Activated B cell treated with CpG ODN at 0.5 μM for 24 hours (primary cell): ENCODE results near the gene RFT1. TPM values are rescaled to one million over a fixed set of nuclear protein-coding genes. Genes with fewer than 3 reads are reported as not detected.

Experiments used
- ATAC-seq: fragments of 200-7000 bp; cut with Tn5 transposase; one replicate; pipeline ENCODE4 v1.10.0; 2021; ENCODE audit warnings: low read depth, mild to moderate bottlenecking, moderate library complexity
- CTCF ChIA-PET: fragments of 350-600 bp; sonication (Branson Sonifier 250); formaldehyde crosslinking; loops from one replicate; lab custom pipeline; 2021; ENCODE audit warnings: antibody characterized with exemption; lab: Charles Lee
- POLR2A ChIA-PET: fragments of 350-600 bp; sonication (Branson Sonifier 250); formaldehyde crosslinking; loops from one replicate; lab custom pipeline; 2021; ENCODE audit warnings: antibody characterized with exemption; lab: Charles Lee
- DNase-seq: peaks from one replicate; pipeline ENCODE4 v3.0.0; 2022
- H3K27ac Mint-ChIP-seq: one replicate; pipeline ENCODE4 v1.8.0; 2020; ENCODE audit warnings: mixed read lengths
- H3K27me3 Mint-ChIP-seq: one replicate; pipeline ENCODE4 v1.8.0; 2021; ENCODE audit warnings: mixed read lengths
- H3K36me3 Mint-ChIP-seq: one replicate; pipeline ENCODE4 v1.8.0; 2021; ENCODE audit warnings: low read depth, mixed read lengths
- H3K4me1 Mint-ChIP-seq: one replicate; pipeline ENCODE4 v1.8.0; 2021; ENCODE audit warnings: mixed read lengths
- H3K4me3 Mint-ChIP-seq: one replicate; pipeline ENCODE4 v1.8.0; 2020; ENCODE audit warnings: mild to moderate bottlenecking, mixed read lengths
- H3K9me3 Mint-ChIP-seq: one replicate; pipeline ENCODE4 v1.8.0; 2020; ENCODE audit warnings: mixed read lengths
- CTCF ChIP-seq: fragments of 200-600 bp; IDR thresholded peaks from one replicate; pipeline ENCODE4 v1.8.0; 2022; ENCODE audit warnings: antibody characterized with exemption, mild to moderate bottlenecking
- intact Hi-C: fragments of 100-400 bp; cut with micrococcal nuclease; formaldehyde crosslinking; loops from one replicate; pipeline ENCODE4 v1.15.1; 2024
- total RNA-seq: library from RNA; stranded (reverse); gene quantifications from 2 replicates; pipeline ENCODE4 v1.2.3, GENCODE V29; 2022

Gene RFT1
- total RNA-seq, 1 donor from 2014 or later, result 23.6 TPM

- no peak for ATAC-seq
- CTCF ChIA-PET, result no interaction called here
- POLR2A ChIA-PET, result no interaction called here
- Mint-ChIP-seq H3K27me3 (no peaks in the 10 kb centered on the region), H3K27ac (peak overlapping the region; percentile 12), H3K4me3 (no peak overlapping the region), H3K9me3 (no peaks in the 10 kb centered on the region), H3K36me3 (peaks cover 25% of the 10 kb centered on the region), H3K4me1 (no peaks in the 10 kb centered on the region)
- intact Hi-C loops, result no loop called here
- no peak for TF ChIP-seq CTCF
- DNase-seq, result no peak
Measured at GRCh38 chr3:53084310-53085001, 45.8 kb downstream of the RFT1 start.

GRCh38 chr3:53083949-53084309 is 46.3 kb downstream of the RFT1 start:
- Mint-ChIP-seq H3K4me1 (no peaks in the 10 kb centered on the region), H3K27ac (no peak overlapping the region), H3K4me3 (no peak overlapping the region), H3K27me3 (no peaks in the 10 kb centered on the region), H3K36me3 (peaks cover 22% of the 10 kb centered on the region), H3K9me3 (no peaks in the 10 kb centered on the region)
- ChIA-PET CTCF (no interaction called here), POLR2A (no interaction called here)
- intact Hi-C loops, result no loop called here
- ATAC-seq (no peak), DNase-seq (no peak)
- TF ChIP-seq CTCF, result no peak

GRCh38 chr3:53083521-53083920 is 46.7 kb downstream of the RFT1 start:
- Mint-ChIP-seq H3K27ac (no peak overlapping the region), H3K36me3 (peaks cover 21% of the 10 kb centered on the region), H3K4me3 (no peak overlapping the region), H3K27me3 (no peaks in the 10 kb centered on the region), H3K9me3 (no peaks in the 10 kb centered on the region), H3K4me1 (no peaks in the 10 kb centered on the region)
- ChIA-PET CTCF (no interaction called here), POLR2A (no interaction called here)
- no peak for ATAC-seq
- intact Hi-C loops, result no loop called here
- DNase-seq, result no peak
- TF ChIP-seq CTCF, result no peak

- Mint-ChIP-seq H3K36me3 (peaks cover 17% of the 10 kb centered on the region), H3K27me3 (no peaks in the 10 kb centered on the region), H3K27ac (no peak overlapping the region), H3K4me3 (no peak overlapping the region), H3K9me3 (no peaks in the 10 kb centered on the region), H3K4me1 (no peaks in the 10 kb centered on the region)
- no peak for TF ChIP-seq CTCF
- intact Hi-C loops, result no loop called here
- ATAC-seq (no peak), DNase-seq (no peak)
- POLR2A ChIA-PET, result no interaction called here
- CTCF ChIA-PET, result no interaction called here
Measured at GRCh38 chr3:53082736-53083135, 47.5 kb downstream of the RFT1 start.

GRCh38 chr3:53081318-53081717 is 48.9 kb downstream of the RFT1 start:
- ChIA-PET CTCF (no interaction called here), POLR2A (no interaction called here)
- no peak for TF ChIP-seq CTCF
- Mint-ChIP-seq H3K9me3 (no peaks in the 10 kb centered on the region), H3K27ac (no peak overlapping the region), H3K4me1 (no peaks in the 10 kb centered on the region), H3K27me3 (no peaks in the 10 kb centered on the region), H3K36me3 (peaks cover 8% of the 10 kb centered on the region), H3K4me3 (no peak overlapping the region)
- intact Hi-C loops, result no loop called here
- DNase-seq (no peak), ATAC-seq (no peak)
